SKM-1 treated with dmso at 0.1 percent for 144 hours (cell line): Measurements from ENCODE around the gene FMN1.

Experiments used
- DNase-seq: peaks from one replicate; lab custom pipeline; 2025; ENCODE audit not compliant: unreplicated experiment; lab: John Stamatoyannopoulos, UW

The FMN1 gene

GRCh38 chr15:33194704-33195670, at the start of gene FMN1:
Gene FMN1, minus strand, starts transcription at chr15:33194714. Its CDS starts 39,800 bp downstream, at chr15:33154914.
- peak; percentile 58 for DNase-seq

GRCh38 chr15:33243869-33244268, 49.4 kb upstream of the FMN1 start:
- DNase-seq, result no peak

- no peak for DNase-seq
Measured at GRCh38 chr15:33243393-33243792, 48.9 kb upstream of the FMN1 start.

GRCh38 chr15:33242669-33243191, 48.2 kb upstream of the FMN1 start:
- DNase-seq, result peak; percentile 38

GRCh38 chr15:33242165-33242564, 47.7 kb upstream of the FMN1 start:
- no peak for DNase-seq

GRCh38 chr15:33236841-33237509, 42.5 kb upstream of the FMN1 start:
- DNase-seq, result no peak

- peak; percentile 8 for DNase-seq
Measured at GRCh38 chr15:33234020-33234461, 39.5 kb upstream of the FMN1 start.

- peak; percentile 85 for DNase-seq
Measured at GRCh38 chr15:33226559-33227181, 32.2 kb upstream of the FMN1 start.

GRCh38 chr15:33218071-33218491, 23.6 kb upstream of the FMN1 start:
- no peak for DNase-seq

GRCh38 chr15:33215941-33216872, 21.7 kb upstream of the FMN1 start:
- peak; percentile 49 for DNase-seq

- no peak for DNase-seq
Measured at GRCh38 chr15:33211176-33211808, 16.8 kb upstream of the FMN1 start.

GRCh38 chr15:33209575-33210481, 15.3 kb upstream of the FMN1 start:
- DNase-seq, result no peak

GRCh38 chr15:33207646-33208045, 13.1 kb upstream of the FMN1 start:
- DNase-seq, result no peak

- DNase-seq, result no peak
Measured at GRCh38 chr15:33206366-33206765, 11.9 kb upstream of the FMN1 start.

- DNase-seq, result no peak
Measured at GRCh38 chr15:33204926-33205325, 10.4 kb upstream of the FMN1 start.

- DNase-seq, result no peak
Measured at GRCh38 chr15:33204087-33204486, 9.6 kb upstream of the FMN1 start.

- DNase-seq, result peak; percentile 34
Measured at GRCh38 chr15:33201491-33202231, 7.1 kb upstream of the FMN1 start.

GRCh38 chr15:33200903-33201302, 6.4 kb upstream of the FMN1 start:
- no peak for DNase-seq
